NB4 (cell line): ENCODE measurements around the gene MED26.

Experiments
- DNase-seq: peaks from one replicate; pipeline ENCODE4 v3.0.0; 2010; ENCODE audit warnings: low read depth
- H3K4me3 ChIP-seq: one replicate; pipeline ENCODE4 v1.5.1; 2011; ENCODE audit warnings: mild to moderate bottlenecking, low read depth, low read length, moderate library complexity
- MYC ChIP-seq: IDR thresholded peaks from 2 replicates; pipeline ENCODE4 v1.6.1; 2011; ENCODE audit warnings: low read depth, low read length
- POLR2A ChIP-seq: IDR thresholded peaks from 2 replicates; pipeline ENCODE4 v1.6.1; 2011; ENCODE audit warnings: mild to moderate bottlenecking; ENCODE audit not compliant: insufficient read length; ENCODE audit errors: extremely low read depth
- TF ChIP-seq, protein P1 (sequence below): IDR thresholded peaks from 2 replicates; pipeline ENCODE4 v1.6.1; 2011; ENCODE audit warnings: low read depth, low read length
- TF ChIP-seq, protein P2 (sequence below): IDR thresholded peaks from one replicate; pipeline ENCODE4 v1.5.1; 2012; ENCODE audit warnings: low read depth, low read length

Gene MED26

GRCh38 chr19:16590876-16591802 lies 36.9 kb downstream of the MED26 start:
- TF ChIP-seq, protein P1, sequence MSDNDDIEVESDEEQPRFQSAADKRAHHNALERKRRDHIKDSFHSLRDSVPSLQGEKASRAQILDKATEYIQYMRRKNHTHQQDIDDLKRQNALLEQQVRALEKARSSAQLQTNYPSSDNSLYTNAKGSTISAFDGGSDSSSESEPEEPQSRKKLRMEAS = no peak
- TF ChIP-seq POLR2A (no peak), MYC (no peak)
- TF ChIP-seq, protein P2, sequence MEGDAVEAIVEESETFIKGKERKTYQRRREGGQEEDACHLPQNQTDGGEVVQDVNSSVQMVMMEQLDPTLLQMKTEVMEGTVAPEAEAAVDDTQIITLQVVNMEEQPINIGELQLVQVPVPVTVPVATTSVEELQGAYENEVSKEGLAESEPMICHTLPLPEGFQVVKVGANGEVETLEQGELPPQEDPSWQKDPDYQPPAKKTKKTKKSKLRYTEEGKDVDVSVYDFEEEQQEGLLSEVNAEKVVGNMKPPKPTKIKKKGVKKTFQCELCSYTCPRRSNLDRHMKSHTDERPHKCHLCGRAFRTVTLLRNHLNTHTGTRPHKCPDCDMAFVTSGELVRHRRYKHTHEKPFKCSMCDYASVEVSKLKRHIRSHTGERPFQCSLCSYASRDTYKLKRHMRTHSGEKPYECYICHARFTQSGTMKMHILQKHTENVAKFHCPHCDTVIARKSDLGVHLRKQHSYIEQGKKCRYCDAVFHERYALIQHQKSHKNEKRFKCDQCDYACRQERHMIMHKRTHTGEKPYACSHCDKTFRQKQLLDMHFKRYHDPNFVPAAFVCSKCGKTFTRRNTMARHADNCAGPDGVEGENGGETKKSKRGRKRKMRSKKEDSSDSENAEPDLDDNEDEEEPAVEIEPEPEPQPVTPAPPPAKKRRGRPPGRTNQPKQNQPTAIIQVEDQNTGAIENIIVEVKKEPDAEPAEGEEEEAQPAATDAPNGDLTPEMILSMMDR = no peak
- DNase-seq = no peak
- no peak overlapping the region for H3K4me3 ChIP-seq

DNA sequence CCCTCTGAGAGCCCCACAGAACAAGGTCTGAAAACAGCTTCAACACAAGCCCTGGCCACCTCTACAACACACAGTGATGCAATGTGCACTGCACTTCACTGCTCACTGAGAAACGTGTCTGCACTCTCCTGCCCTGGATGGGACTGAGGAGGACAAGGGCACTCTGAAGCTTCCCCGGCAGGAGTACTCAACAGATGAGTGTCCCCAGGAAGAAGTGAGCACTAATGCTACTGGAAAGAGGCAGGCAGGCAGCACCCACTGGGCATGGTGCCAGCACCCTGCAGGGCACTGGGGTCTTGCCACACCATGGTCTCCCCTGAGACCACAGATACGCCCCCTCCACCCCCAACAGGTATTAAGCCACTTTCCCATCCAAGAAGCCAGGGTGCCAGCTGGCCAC lies 38.1 kb downstream of the MED26 start:
- peak; percentile 36 for DNase-seq
- no peak overlapping the region for H3K4me3 ChIP-seq
- TF ChIP-seq, protein P2 = no peak
- TF ChIP-seq MYC = no peak
- TF ChIP-seq, protein P1 = no peak
- TF ChIP-seq POLR2A = no peak

GRCh38 chr19:16588824-16589577 lies 39.0 kb downstream of the MED26 start:
- TF ChIP-seq, protein P1 = no peak
- no peak for TF ChIP-seq POLR2A
- TF ChIP-seq MYC = no peak
- TF ChIP-seq, protein P2 = no peak
- no peak for DNase-seq
- H3K4me3 ChIP-seq = no peak overlapping the region

- peak overlapping the region; percentile 48 for H3K4me3 ChIP-seq
- TF ChIP-seq MYC = peak; percentile 93
- TF ChIP-seq, protein P1 = peak; percentile 95
- TF ChIP-seq, protein P2 = no peak
- DNase-seq = peak; percentile 90
Observed at GRCh38 chr19:16587833-16588823, 39.9 kb downstream of the MED26 start.
